HepG2 (cell line): ENCODE data around the gene RXRG. TPM values are rescaled to one million over a fixed set of nuclear protein-coding genes. Genes with fewer than 3 reads are reported as not detected.

Source experiments
- ATAC-seq: fragments of 200-7000 bp; cut with Tn5 transposase; 3 replicates; pipeline ENCODE4 v1.9.1; 2020; ENCODE audit warnings: mild to moderate bottlenecking, moderate library complexity
- BruUV-seq: library from RNA; stranded (reverse); fragments of 400-500 nt; replicated peaks from 2 replicates; lab custom pipeline; 2021; lab: Mats Ljungman, UMichigan
- CTCF ChIA-PET: fragments of 300-600 bp; formaldehyde crosslinking; extraction: SDS; loops from one replicate; lab custom pipeline; 2021; ENCODE audit warnings: low total read pairs, inconsistent platforms, low intra/inter-chr PET ratio; lab: Yijun Ruan, JAX
- POLR2A ChIA-PET: fragments of 350-600 bp; sonication (Branson Sonifier 250); formaldehyde crosslinking; loops from one replicate; lab custom pipeline; 2020; ENCODE audit warnings: antibody characterized with exemption, inconsistent platforms; lab: Yijun Ruan, JAX
- DNase-seq: peaks from one replicate; pipeline ENCODE4 v3.0.0-alpha.2; 2015; ENCODE audit warnings: low spot score
- FAIRE-seq: peaks from 3 replicates; lab custom pipeline; 2011; peaks lifted over from hg19 to GRCh38; lab: Jason Lieb, UNC
- H2AFZ ChIP-seq: one replicate; pipeline ENCODE4 v1.6.1; 2011; ENCODE audit warnings: low read length, inconsistent platforms
- H3K27ac ChIP-seq: fragments of 300-600 bp; 3 replicates; pipeline ENCODE4 v1.8.0; 2011; ENCODE audit warnings: mixed run types, mild to moderate bottlenecking, mixed read lengths, low read length, inconsistent platforms; ENCODE audit not compliant: insufficient read depth; ENCODE audit errors: extremely low read length
- H3K27me3 ChIP-seq, 2 experiments: fragments of 200-600 bp in 1 of 2; 2 replicates in 1 of 2; 3 replicates in 1 of 2; pipeline versions ENCODE4 v1.6.0 to v1.8.0; 2011; ENCODE audit warnings: low read length in 2 of 2, mild to moderate bottlenecking in 2 of 2, moderate library complexity in 2 of 2, inconsistent platforms in 1 of 2; ENCODE audit not compliant: insufficient read depth in 2 of 2, control insufficient read depth in 1 of 2
- H3K36me3 ChIP-seq, 2 experiments: fragments of 200-600 bp in 1 of 2; replicated peaks in 1 of 2; 2 replicates in 1 of 2; 3 replicates in 1 of 2; pipeline versions ENCODE4 v1.5.1 to v1.8.0; 2011; ENCODE audit warnings: low read length in 2 of 2, inconsistent platforms in 1 of 2; ENCODE audit not compliant: insufficient read depth in 2 of 2, control insufficient read depth in 1 of 2
- H3K4me1 ChIP-seq: 2 replicates; pipeline ENCODE4 v1.5.1; 2012; ENCODE audit warnings: low read length, inconsistent platforms; ENCODE audit not compliant: insufficient read depth
- H3K4me2 ChIP-seq: 2 replicates; pipeline ENCODE4 v1.6.0; 2011; ENCODE audit warnings: low read depth, low read length, inconsistent platforms
- H3K4me3 ChIP-seq, 3 experiments: fragments of 200-600 bp in 1 of 3; sonication (generic), shearing (Covaris generic) in 1 of 3; replicated peaks in 1 of 3; 2 replicates each; pipeline ENCODE4 v1.5.1; 2011 to 2016; ENCODE audit warnings: low read length in 3 of 3, inconsistent platforms in 2 of 3, low read depth in 2 of 3, mild to moderate bottlenecking in 2 of 3, control low read depth in 1 of 3, mixed read lengths in 1 of 3; ENCODE audit not compliant: insufficient read depth in 1 of 3
- H3K79me2 ChIP-seq: one replicate; pipeline ENCODE4 v1.6.1; 2011; ENCODE audit warnings: low read length, inconsistent platforms; ENCODE audit not compliant: insufficient read depth
- H3K9ac ChIP-seq: 2 replicates; pipeline ENCODE4 v1.6.0; 2011; ENCODE audit warnings: mild to moderate bottlenecking, low read depth, low read length, inconsistent platforms; ENCODE audit not compliant: insufficient read depth
- H3K9me3 ChIP-seq: 2 replicates; pipeline ENCODE4 v1.5.1; 2012; ENCODE audit warnings: mild to moderate bottlenecking, low read length
- H4K20me1 ChIP-seq: 2 replicates; pipeline ENCODE4 v1.6.0; 2011; ENCODE audit warnings: inconsistent platforms, mild to moderate bottlenecking, low read length, moderate library complexity; ENCODE audit not compliant: insufficient read depth
- ATF2 ChIP-seq: sonication (generic); formaldehyde crosslinking; IDR thresholded peaks from 2 replicates; pipeline ENCODE4 v1.4.0; 2020; ENCODE audit warnings: missing genetic modification reagents
- ATM ChIP-seq: fragments of 450-650 bp; IDR thresholded peaks from 2 replicates; pipeline ENCODE4 v1.7.1; 2017; ENCODE audit warnings: mild to moderate bottlenecking, borderline replicate concordance
- BCL6 ChIP-seq: IDR thresholded peaks from 2 replicates; pipeline ENCODE4 v1.6.1; 2016; ENCODE audit warnings: missing genetic modification reagents, missing compliant biosample characterization
- HCFC1 ChIP-seq: fragments of 150-350 bp; IDR thresholded peaks from 2 replicates; pipeline ENCODE4 v1.6.1; 2014; ENCODE audit warnings: low read depth, low read length
- KDM3A ChIP-seq: IDR thresholded peaks from 2 replicates; pipeline ENCODE4 v1.6.1; 2018; ENCODE audit warnings: low read depth, missing compliant biosample characterization
- KLF15 ChIP-seq: sonication (generic); formaldehyde crosslinking; IDR thresholded peaks from 2 replicates; pipeline ENCODE4 v1.8.1; 2023; ENCODE audit warnings: borderline replicate concordance, mild to moderate bottlenecking, inconsistent platforms, missing genetic modification reagents, mixed read lengths
- MXI1 ChIP-seq: IDR thresholded peaks from 3 replicates; pipeline ENCODE4 v1.6.1; 2012; ENCODE audit warnings: low read depth, low read length, inconsistent platforms, borderline replicate concordance
- MYNN ChIP-seq: sonication (generic); formaldehyde crosslinking; IDR thresholded peaks from 2 replicates; pipeline ENCODE4 v1.4.0; 2020; ENCODE audit warnings: mild to moderate bottlenecking, low read depth, missing genetic modification reagents
- NR1H2 ChIP-seq: sonication (generic); formaldehyde crosslinking; IDR thresholded peaks from 2 replicates; pipeline ENCODE4 v1.8.1; 2022; ENCODE audit warnings: low read depth, missing genetic modification reagents, borderline replicate concordance
- PHF5A ChIP-seq: IDR thresholded peaks from one replicate; pipeline ENCODE4 v1.6.1; 2018; ENCODE audit warnings: low read depth, missing genetic modification reagents; ENCODE audit not compliant: unreplicated experiment
- POLR2G ChIP-seq: fragments of 200-400 bp; formaldehyde crosslinking; IDR thresholded peaks from 2 replicates; pipeline ENCODE4 v1.6.1; 2018; ENCODE audit warnings: mild to moderate bottlenecking, low read depth, low read length, moderate library complexity
- TBX2 ChIP-seq: sonication (generic); formaldehyde crosslinking; IDR thresholded peaks from 2 replicates; pipeline ENCODE4 v1.5.0; 2020; ENCODE audit warnings: missing genetic modification reagents, mild to moderate bottlenecking, borderline replicate concordance
- ZC3H13 ChIP-seq: sonication (generic); formaldehyde crosslinking; IDR thresholded peaks from 2 replicates; pipeline ENCODE4 v1.8.1; 2023; ENCODE audit warnings: mild to moderate bottlenecking, missing genetic modification reagents, moderate library complexity
- ZKSCAN1 ChIP-seq: fragments of 150-350 bp; IDR thresholded peaks from 2 replicates; pipeline ENCODE4 v1.6.1; 2014; ENCODE audit warnings: low read length
- ZNF224 ChIP-seq: sonication (generic); formaldehyde crosslinking; IDR thresholded peaks from 2 replicates; pipeline ENCODE4 v1.5.0; 2020; ENCODE audit warnings: mild to moderate bottlenecking, missing genetic modification reagents
- ZNF335 ChIP-seq: sonication (generic); formaldehyde crosslinking; IDR thresholded peaks from 2 replicates; pipeline ENCODE4 v1.4.0; 2020; ENCODE audit warnings: missing genetic modification reagents
- ZNF550 ChIP-seq: sonication (generic); formaldehyde crosslinking; IDR thresholded peaks from 2 replicates; pipeline ENCODE4 v1.4.0; 2020; ENCODE audit warnings: mild to moderate bottlenecking, missing genetic modification reagents, borderline replicate concordance
- ZSCAN20 ChIP-seq: sonication (generic); formaldehyde crosslinking; IDR thresholded peaks from 2 replicates; pipeline ENCODE4 v1.4.0; 2020; ENCODE audit warnings: missing genetic modification reagents, mild to moderate bottlenecking, borderline replicate concordance
- WGBS: methylation state at CpG from one replicate; pipeline ENCODE4 v1.1.6; 2017; ENCODE audit warnings: low lambda C conversion rate; 5-methylcytosine and 5-hydroxymethylcytosine counted together
- in situ Hi-C: cut with HindIII; loops from 2 replicates; pipeline ENCODE4 v1.10.0; 2017; ENCODE audit warnings: low pct_unique_long_range_greater_than_20kb; ENCODE audit not compliant: extremely low pct_ligation_motif_present
- intact Hi-C: fragments of 100-400 bp; cut with micrococcal nuclease; formaldehyde crosslinking; loops from one replicate; pipeline ENCODE4 v1.10.0; 2022; ENCODE audit not compliant: unreplicated experiment
- polyA plus RNA-seq, 8 experiments: library from polyadenylated mRNA; depleted of rRNA in 3 of 8; stranded (reverse) in 7 of 8; unstranded in 1 of 8; fragments of >200 nt; fragmentation: Illumina TruSeq in 4 of 8; extraction: Trizol in 4 of 8; gene quantifications; 2 replicates each; pipeline versions ENCODE4 v1.2.1 to v1.2.3, GENCODE V29; 2011 to 2016; ENCODE audit warnings: low read depth in 4 of 8, missing spikeins in 1 of 8, mixed read lengths in 1 of 8; ENCODE audit not compliant: insufficient read depth in 1 of 8
- total RNA-seq, 5 experiments: library from RNA; depleted of rRNA; stranded (reverse); fragments of >200 nt; fragmentation: Illumina TruSeq; extraction: Trizol; gene quantifications; 2 replicates each; pipeline ENCODE4 v1.2.3, GENCODE V29; 2016; ENCODE audit warnings: low read depth in 1 of 5
- TF ChIP-seq, protein P1 (sequence below): sonication (generic); formaldehyde crosslinking; IDR thresholded peaks from 2 replicates; pipeline ENCODE4 v1.4.0; 2020; ENCODE audit warnings: missing genetic modification reagents
- TF ChIP-seq, protein P2 (sequence below): sonication (generic); formaldehyde crosslinking; IDR thresholded peaks from 2 replicates; pipeline ENCODE4 v1.5.0; 2020; ENCODE audit warnings: missing genetic modification reagents

The RXRG gene
- total and polyA plus RNA-seq, 2 of the 13 experiments (the other 11 are each of a cell fraction or from before 2014, with no cell fraction given) = not detected

DNA sequence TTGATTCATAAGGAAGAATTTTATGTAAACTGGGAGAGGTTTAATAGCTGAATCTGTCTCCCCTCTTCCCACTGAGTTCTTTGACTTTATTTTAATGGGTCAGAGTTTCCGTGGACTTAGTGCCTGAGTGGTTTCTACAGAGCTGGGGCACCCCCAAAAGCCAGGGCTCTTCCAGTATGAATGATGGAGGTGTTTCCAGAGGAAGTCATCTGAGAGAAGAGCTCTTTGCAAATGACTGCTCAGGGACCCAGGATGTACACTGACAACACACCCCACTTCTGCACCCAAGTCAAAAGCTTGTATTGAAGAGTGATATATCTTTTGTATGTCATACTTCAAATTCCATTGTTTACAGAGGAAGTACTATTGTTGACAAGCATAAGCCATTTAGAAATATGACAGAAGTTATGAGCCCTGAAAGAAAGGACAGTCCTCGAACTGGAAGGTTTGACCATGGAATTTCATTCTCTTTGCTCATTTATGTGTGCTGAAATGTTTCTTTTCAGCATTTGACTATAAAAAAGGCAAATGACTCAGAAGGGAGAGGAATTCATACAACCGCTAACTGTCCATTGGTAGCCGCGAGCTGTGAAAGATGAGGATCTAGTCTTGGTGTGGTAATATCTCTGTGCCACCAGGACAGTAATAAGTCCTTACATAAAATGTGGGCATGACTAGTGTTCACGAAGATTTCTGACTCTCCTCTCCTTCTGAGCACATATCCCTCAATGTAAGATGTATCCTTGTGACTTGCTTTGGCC lies 63.0 kb downstream of the RXRG start:
- Histone ChIP-seq H3K4me3 (no peak overlapping the region), H3K9ac (no peak overlapping the region), H3K79me2 (no peaks in the 10 kb centered on the region), H3K9me3 (no peaks in the 10 kb centered on the region), H3K4me1 (no peaks in the 10 kb centered on the region), H2AFZ (no peak overlapping the region), H3K4me2 (no peak overlapping the region), H3K27me3 (no peaks in the 10 kb centered on the region; a peak in 1 of 5 replicates), H4K20me1 (no peaks in the 10 kb centered on the region), H3K27ac (no peak overlapping the region), H3K36me3 (no peaks in the 10 kb centered on the region)
- ATAC-seq (no peak), DNase-seq (no peak), FAIRE-seq (no peak)
- no peak for TF ChIP-seq BCL6 (CRISPR knock-in tag)
- no peak for TF ChIP-seq PHF5A (CRISPR knock-in tag)
- TF ChIP-seq, protein P1, sequence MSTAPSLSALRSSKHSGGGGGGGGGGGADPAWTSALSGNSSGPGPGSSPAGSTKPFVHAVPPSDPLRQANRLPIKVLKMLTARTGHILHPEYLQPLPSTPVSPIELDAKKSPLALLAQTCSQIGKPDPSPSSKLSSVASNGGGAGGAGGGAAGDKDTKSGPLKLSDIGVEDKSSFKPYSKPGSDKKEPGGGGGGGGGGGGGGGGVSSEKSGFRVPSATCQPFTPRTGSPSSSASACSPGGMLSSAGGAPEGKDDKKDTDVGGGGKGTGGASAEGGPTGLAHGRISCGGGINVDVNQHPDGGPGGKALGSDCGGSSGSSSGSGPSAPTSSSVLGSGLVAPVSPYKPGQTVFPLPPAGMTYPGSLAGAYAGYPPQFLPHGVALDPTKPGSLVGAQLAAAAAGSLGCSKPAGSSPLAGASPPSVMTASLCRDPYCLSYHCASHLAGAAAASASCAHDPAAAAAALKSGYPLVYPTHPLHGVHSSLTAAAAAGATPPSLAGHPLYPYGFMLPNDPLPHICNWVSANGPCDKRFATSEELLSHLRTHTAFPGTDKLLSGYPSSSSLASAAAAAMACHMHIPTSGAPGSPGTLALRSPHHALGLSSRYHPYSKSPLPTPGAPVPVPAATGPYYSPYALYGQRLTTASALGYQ (CRISPR knock-in tag) = no peak
- no peak for TF ChIP-seq ATM
- no peak for TF ChIP-seq ZNF224 (CRISPR knock-in tag)
- no peak for TF ChIP-seq ZSCAN20 (CRISPR knock-in tag)
- no peak for TF ChIP-seq ZNF335
- no peak for TF ChIP-seq POLR2G
- TF ChIP-seq HCFC1 = no peak
- no peak for TF ChIP-seq NR1H2 (CRISPR knock-in tag)
- no peak for TF ChIP-seq KDM3A (CRISPR knock-in tag)
- TF ChIP-seq MYNN (CRISPR knock-in tag) = no peak
- no peak for TF ChIP-seq KLF15 (CRISPR knock-in tag)
- TF ChIP-seq ZNF550 (CRISPR knock-in tag) = no peak
- TF ChIP-seq ZC3H13 = no peak
- no peak for TF ChIP-seq MXI1
- TF ChIP-seq, protein P2, sequence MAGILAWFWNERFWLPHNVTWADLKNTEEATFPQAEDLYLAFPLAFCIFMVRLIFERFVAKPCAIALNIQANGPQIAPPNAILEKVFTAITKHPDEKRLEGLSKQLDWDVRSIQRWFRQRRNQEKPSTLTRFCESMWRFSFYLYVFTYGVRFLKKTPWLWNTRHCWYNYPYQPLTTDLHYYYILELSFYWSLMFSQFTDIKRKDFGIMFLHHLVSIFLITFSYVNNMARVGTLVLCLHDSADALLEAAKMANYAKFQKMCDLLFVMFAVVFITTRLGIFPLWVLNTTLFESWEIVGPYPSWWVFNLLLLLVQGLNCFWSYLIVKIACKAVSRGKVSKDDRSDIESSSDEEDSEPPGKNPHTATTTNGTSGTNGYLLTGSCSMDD (CRISPR knock-in tag) = no peak
- TF ChIP-seq TBX2 (CRISPR knock-in tag) = no peak
- no peak for TF ChIP-seq ATF2 (CRISPR knock-in tag)
- TF ChIP-seq ZKSCAN1 = no peak
- BruUV-seq = no TSS peak
- intact Hi-C loops = no loop called here
- WGBS = 49% methylated on average over 6 of the region's 6 CpGs
- in situ Hi-C loops = no loop called here
- POLR2A ChIA-PET = no interaction called here
- CTCF ChIA-PET = no interaction called here
